ENCODE results near the gene CD302.

- TF ChIP-seq EP300 (IDR thresholded peaks at IDR 0.05) (no peak), CTCF (IDR thresholded peaks at IDR 0.05) (no peak), POLR2A (IDR thresholded peaks at IDR 0.05) (no peak)
Observed at GRCh38 chr2:159769147-159769546, 28.9 kb downstream of the CD302 start.

All from ovary (tissue), 3 donors.